ENCODE data around the gene HCRT.

- TF ChIP-seq CTCF (IDR thresholded peaks at IDR 0.05), result no peak
- TF ChIP-seq POLR2A (IDR thresholded peaks at IDR 0.05), result no peak
- no peak for TF ChIP-seq POLR2AphosphoS5 (IDR thresholded peaks at IDR 0.05)
These were observed 17.4 kb upstream of the HCRT start for GRCh38 chr17:42202696-42203095.
